ENCODE results near the gene TRAF4. TPM values are rescaled to one million over a fixed set of nuclear protein-coding genes. Genes with fewer than 3 reads are reported as not detected.

The TRAF4 gene

Small RNA genes within 50 kb of the gene (small RNA-seq; reads per million reads assigned to genes)
- gene SNORD42A (ENCODE audit: insufficient read depth), result not detected
- gene SNORD42B (ENCODE audit: insufficient read depth), result 0.90 reads per million
- not detected for gene SNORD4A (ENCODE audit: insufficient read depth)
- gene SNORD4B (ENCODE audit: insufficient read depth), result not detected
